ENCODE results near the gene DDX39A.
"Not testable (repeated sequence)": the region's sequence is repeated elsewhere in the genome, so short reads cannot be mapped to it uniquely, and the experiment has no call there.

DDX39A gene

DNA sequence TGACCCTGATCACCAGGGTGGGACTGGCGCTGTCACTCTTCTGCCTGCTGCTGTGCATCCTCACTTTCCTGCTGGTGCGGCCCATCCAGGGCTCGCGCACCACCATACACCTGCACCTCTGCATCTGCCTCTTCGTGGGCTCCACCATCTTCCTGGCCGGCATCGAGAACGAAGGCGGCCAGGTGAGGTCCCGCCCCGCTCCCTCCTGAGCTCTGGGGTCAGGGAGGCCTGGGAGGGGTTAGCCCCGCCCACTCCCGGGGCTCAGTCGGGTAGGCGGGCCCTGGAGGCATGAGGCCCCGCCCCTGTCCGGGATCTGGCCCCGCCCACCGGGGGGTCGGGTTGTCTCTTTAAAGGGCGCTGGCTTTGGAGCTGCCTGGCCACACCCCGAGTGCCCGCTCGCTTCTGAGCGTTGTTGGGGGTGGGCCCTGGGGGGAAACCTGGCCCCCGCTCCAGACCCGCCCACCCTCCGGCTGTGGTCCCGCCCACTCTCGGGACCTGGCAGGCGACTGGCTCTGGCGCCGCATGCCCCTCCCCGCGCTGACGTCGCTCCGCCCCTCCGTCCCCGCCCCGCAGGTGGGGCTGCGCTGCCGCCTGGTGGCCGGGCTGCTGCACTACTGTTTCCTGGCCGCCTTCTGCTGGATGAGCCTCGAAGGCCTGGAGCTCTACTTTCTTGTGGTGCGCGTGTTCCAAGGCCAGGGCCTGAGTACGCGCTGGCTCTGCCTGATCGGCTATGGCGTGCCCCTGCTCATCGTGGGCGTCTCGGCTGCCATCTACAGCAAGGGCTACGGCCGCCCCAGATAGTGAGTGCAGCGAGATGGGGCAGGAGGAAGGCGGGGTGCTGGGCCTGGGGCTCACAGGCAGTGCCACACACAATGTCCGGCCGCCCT, 13.1 kb downstream of the DDX39A start:
- no peaks in the 10 kb centered on the region for H3K4me1 ChIP-seq
- H3K9ac ChIP-seq, result no peak overlapping the region

DNA sequence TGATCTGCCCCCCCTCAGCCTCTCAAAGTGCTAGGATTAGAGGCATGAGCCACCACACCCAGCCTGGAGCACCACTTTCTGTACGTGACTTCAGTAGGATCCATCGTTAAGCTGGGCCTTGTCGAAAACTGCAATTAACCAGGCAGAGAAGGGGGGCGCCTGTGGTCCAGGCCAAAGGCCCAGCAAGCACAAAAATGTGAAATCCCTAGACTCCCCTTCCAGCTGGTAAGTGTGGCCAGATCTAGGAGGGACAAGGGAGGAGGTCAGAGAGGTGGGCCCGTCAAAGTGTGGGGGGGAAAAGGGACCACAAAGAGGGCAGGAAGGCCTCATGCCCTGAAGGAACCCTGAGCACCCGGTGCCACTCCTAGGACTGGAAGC, 13.8 kb downstream of the DDX39A start:
- Histone ChIP-seq H3K4me2 (ENCODE audit: low read length) (no peak overlapping the region), H3K9me3 (ENCODE audit: control insufficient read depth, low read length) (no peaks in the 10 kb centered on the region), H3K36me3 (ENCODE audit: control insufficient read depth, insufficient read depth, low read length) (no peaks in the 10 kb centered on the region), H2AFZ (peak overlapping the region; percentile 71), H3K4me3 (ENCODE audit: low read depth, low read length) (no peak overlapping the region), H3K79me2 (no peaks in the 10 kb centered on the region), H3K27me3 (ENCODE audit: control insufficient read depth, insufficient read depth, low read length) (no peaks in the 10 kb centered on the region), H3K4me1 (no peaks in the 10 kb centered on the region), H3K9ac (no peak overlapping the region), H3K27ac (no peak overlapping the region)
- TF ChIP-seq, protein P1, sequence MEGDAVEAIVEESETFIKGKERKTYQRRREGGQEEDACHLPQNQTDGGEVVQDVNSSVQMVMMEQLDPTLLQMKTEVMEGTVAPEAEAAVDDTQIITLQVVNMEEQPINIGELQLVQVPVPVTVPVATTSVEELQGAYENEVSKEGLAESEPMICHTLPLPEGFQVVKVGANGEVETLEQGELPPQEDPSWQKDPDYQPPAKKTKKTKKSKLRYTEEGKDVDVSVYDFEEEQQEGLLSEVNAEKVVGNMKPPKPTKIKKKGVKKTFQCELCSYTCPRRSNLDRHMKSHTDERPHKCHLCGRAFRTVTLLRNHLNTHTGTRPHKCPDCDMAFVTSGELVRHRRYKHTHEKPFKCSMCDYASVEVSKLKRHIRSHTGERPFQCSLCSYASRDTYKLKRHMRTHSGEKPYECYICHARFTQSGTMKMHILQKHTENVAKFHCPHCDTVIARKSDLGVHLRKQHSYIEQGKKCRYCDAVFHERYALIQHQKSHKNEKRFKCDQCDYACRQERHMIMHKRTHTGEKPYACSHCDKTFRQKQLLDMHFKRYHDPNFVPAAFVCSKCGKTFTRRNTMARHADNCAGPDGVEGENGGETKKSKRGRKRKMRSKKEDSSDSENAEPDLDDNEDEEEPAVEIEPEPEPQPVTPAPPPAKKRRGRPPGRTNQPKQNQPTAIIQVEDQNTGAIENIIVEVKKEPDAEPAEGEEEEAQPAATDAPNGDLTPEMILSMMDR (IDR thresholded peaks at IDR 0.05), result no peak

More for the DNA sequence above, 13.1 kb downstream of the DDX39A start:
- H3K9me3 ChIP-seq (ENCODE audit: control insufficient read depth, low read length), result no peaks in the 10 kb centered on the region
- H3K4me2 ChIP-seq (ENCODE audit: low read length), result no peak overlapping the region
- H3K27me3 ChIP-seq (ENCODE audit: control insufficient read depth, insufficient read depth, low read length), result no peaks in the 10 kb centered on the region
- no peak overlapping the region for H3K27ac ChIP-seq
- H3K79me2 ChIP-seq, result no peaks in the 10 kb centered on the region
- no peak overlapping the region for H3K4me3 ChIP-seq (ENCODE audit: low read depth, low read length)
- H3K36me3 ChIP-seq (ENCODE audit: control insufficient read depth, insufficient read depth, low read length), result no peaks in the 10 kb centered on the region
- TF ChIP-seq, protein P1 (IDR thresholded peaks at IDR 0.05), result peak; percentile 68
- peak overlapping the region; percentile 71 for H2AFZ ChIP-seq

DNA sequence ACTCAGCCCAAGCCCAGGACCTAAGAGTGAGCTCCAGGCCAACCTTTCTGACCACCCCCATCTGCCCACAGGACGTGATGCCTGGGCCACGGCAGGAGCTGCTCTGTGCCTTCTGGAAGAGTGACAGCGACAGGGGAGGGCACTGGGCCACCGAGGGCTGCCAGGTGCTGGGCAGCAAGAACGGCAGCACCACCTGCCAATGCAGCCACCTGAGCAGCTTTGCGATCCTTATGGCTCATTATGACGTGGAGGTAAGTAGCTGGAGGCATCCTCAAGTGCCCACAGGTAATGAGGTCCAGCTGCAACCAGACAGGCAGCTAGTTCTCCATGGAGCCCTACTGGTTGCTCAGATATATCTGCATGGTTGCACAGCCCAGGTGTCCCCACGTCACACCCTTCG, 14.8 kb downstream of the DDX39A start:
- no peaks in the 10 kb centered on the region for H3K36me3 ChIP-seq (ENCODE audit: control insufficient read depth, insufficient read depth, low read length)

DNA sequence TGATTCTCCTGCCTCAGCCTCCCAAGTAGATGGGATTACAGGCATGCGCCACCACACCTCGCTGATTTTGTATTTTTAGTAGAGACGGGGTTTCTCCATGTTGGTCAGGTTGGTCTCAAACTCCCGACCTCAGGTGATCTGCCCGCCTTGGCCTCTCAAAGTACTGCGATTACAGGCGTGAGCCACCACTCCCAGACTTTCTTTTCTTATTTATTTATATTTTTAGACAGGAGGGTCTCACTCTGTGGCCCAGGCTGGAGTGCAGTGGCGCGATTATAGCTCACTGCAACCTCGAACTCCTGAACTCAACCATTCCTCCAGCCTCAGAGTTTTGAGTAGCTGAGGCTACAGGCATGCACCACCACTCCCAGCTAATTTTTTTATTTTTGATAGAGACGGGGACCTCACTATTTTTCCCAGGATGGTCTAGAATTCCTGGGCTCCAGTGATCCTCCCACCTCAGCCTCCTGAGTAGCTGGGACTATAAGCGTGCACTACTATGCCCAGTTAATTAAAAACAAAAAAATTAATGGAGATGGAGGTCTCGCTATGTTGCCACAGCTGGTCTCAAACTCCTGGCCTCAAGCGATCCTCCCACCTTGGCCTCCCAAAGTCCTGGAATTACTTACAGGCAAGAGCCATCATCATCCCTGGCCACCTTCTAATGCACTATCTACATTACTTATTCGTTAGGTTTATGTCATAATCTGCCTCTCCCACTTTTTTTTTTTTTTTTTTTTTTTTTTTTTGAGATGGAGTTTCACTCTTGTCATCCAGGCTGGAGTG, 15.8 kb downstream of the DDX39A start:
- H2AFZ ChIP-seq; H3K79me2 ChIP-seq; H3K4me3 ChIP-seq (ENCODE audit: low read depth, low read length); H3K27ac ChIP-seq; H3K9ac ChIP-seq; H3K4me2 ChIP-seq (ENCODE audit: low read length); H3K4me1 ChIP-seq; H3K27me3 ChIP-seq (ENCODE audit: control insufficient read depth, insufficient read depth, low read length); H3K36me3 ChIP-seq (ENCODE audit: control insufficient read depth, insufficient read depth, low read length); H3K9me3 ChIP-seq (ENCODE audit: control insufficient read depth, low read length): not testable (repeated sequence)

More for the DNA sequence above, 14.8 kb downstream of the DDX39A start:
- Histone ChIP-seq H3K4me1 (no peaks in the 10 kb centered on the region), H3K79me2 (no peaks in the 10 kb centered on the region), H3K27ac (no peak overlapping the region), H3K9ac (no peak overlapping the region), H3K27me3 (ENCODE audit: control insufficient read depth, insufficient read depth, low read length) (no peaks in the 10 kb centered on the region), H3K9me3 (ENCODE audit: control insufficient read depth, low read length) (no peaks in the 10 kb centered on the region), H3K4me2 (ENCODE audit: low read length) (no peak overlapping the region), H3K4me3 (ENCODE audit: low read depth, low read length) (no peak overlapping the region), H2AFZ (no peak overlapping the region)
- TF ChIP-seq, protein P1 (IDR thresholded peaks at IDR 0.05), result no peak

DNA sequence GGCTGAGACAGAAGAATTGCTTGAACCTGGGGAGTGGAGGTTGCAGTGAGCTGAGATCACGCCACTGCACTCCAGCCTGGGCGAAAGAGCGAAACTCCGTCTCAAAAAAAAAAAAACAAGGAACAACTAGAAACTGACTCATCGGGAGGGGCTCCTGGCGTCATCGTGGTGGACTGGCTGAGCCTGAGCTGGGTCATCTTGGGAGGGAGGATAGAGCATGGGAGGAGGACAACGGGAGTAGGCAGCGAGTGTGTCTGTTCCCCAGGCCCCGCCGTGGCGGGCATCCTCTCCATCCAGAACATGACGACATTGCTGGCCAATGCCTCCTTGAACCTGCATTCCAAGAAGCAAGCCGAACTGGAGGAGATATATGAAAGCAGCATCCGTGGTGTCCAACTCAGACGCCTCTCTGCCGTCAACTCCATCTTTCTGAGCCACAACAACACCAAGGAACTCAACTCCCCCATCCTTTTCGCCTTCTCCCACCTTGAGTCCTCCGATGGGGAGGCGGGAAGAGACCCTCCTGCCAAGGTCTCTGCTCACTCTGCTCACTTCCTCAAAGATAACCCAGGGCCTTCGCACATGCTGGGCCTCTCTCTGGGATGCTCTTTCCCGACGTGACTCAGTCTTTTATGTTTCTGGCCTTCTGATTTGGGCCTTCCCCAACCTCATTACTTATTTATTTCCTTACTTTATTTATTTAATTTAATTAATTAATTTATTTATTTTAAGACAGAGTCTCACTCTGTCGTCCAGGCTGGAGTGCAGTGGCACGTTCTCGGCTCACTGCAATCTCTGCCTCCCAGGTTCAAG, 16.6 kb downstream of the DDX39A start:
- TF ChIP-seq, protein P1 (IDR thresholded peaks at IDR 0.05), result no peak
- Histone ChIP-seq H3K9ac (no peak overlapping the region), H2AFZ (no peak overlapping the region), H3K4me2 (ENCODE audit: low read length) (no peak overlapping the region), H3K4me3 (ENCODE audit: low read depth, low read length) (no peak overlapping the region), H3K79me2 (no peaks in the 10 kb centered on the region), H3K36me3 (ENCODE audit: control insufficient read depth, insufficient read depth, low read length) (no peaks in the 10 kb centered on the region), H3K9me3 (ENCODE audit: control insufficient read depth, low read length) (no peaks in the 10 kb centered on the region), H3K27ac (no peak overlapping the region), H3K27me3 (ENCODE audit: control insufficient read depth, insufficient read depth, low read length) (no peaks in the 10 kb centered on the region), H3K4me1 (no peaks in the 10 kb centered on the region)

All from parathyroid adenoma (tissue), 2 donors.